LoVo (cell line): Measurements from ENCODE around the gene PRELID3B.
"Not testable (repeated sequence)": the region's sequence is repeated elsewhere in the genome, so short reads cannot be mapped to it uniquely, and the experiment has no call there.

ENCODE experiments used
- DNase-seq: peaks from one replicate; pipeline ENCODE4 v3.0.0-alpha.2; 2016; ENCODE audit warnings: low spot score

PRELID3B gene

GRCh38 chr20:59048681-59049030 is 6.1 kb upstream of the PRELID3B start:
- no peak for DNase-seq

GRCh38 chr20:59047938-59048680 is 5.5 kb upstream of the PRELID3B start:
- peak; percentile 85 for DNase-seq

DNA sequence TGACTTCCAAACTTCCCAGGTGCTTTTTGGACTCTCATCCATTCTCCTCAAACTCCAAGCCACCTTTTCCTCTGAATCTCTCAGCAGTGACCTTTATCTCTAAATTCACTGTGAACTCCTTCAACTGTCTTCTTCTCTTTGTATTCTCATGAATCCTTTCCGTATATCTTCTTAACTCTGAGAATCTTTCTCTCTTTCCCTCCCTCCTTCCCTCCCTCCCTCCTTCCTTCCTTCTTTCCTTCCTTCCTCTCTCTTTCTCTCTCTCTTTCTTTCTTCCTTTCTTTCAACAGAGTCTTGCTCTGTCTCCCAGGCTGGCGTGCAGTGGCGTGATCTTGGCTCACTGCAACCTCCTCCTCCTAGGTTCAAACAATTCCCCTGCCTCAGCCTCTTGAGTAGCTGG is 4.3 kb upstream of the PRELID3B start:
- DNase-seq = no peak

GRCh38 chr20:59044796-59045195 is 2.2 kb upstream of the PRELID3B start:
- DNase-seq = peak; percentile 67

- DNase-seq = no peak
These were observed 1.7 kb upstream of the PRELID3B start for GRCh38 chr20:59044295-59044694.

DNA sequence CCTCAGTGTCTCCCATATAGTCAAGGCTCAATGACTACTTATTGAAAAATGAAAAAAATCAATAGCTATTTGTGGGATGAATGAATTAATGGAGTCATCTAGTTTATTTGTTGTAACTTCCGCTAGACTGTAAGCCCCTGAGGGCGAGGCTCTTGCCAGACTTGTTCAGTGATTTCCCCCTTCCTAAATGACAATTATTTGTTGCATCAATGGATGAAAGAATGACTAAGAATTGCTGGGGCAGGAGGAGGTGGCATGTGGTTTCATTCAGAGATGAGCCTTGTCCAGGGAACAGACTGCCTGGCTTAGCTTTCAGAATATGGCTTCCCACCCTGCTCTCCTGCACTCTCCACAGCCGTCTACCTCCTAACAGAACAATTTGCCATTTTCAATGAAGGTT is 1.1 kb upstream of the PRELID3B start:
- DNase-seq = peak; percentile 35

DNA sequence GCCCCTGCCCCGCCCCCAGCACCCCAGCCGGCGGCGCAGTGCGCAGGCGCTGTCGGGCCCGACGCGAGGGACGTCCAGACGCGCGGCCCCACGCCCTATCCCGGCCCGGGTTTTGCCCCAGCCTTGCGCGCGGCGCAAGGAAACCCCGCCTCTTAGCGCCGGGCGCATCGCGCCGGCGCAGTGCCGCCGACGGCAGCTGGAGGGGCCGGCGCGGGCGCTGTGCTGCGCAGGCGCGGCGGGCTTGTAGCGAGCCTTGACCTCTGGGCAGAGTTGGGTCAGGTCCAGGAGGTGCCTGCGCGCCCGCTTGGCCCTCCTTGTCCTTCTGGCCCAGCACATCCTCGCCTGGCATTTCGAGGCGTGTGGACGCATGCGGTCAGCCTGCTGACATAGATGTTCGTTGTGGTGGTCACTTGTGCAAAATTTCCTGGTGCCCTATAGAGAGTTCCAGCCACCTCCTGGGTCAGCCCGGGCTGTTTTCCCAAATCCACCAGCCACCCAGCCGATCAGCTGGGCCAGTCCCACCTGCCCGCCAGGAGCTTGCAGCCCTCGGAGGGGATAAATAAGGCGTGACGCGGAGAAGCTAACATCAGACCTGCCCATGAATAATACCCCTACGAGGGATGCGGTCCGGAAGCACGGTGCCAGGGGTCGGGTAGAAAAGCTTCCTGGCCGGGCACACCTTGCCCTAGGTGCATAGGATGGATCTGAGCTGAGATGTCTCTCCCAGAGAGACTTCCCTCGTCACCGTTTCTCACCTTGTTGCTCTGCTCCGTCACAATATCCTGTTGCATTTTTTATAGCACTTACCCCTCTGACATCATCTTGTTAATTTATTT is 428 bp upstream of the PRELID3B start:
- DNase-seq = peak; percentile 96

- not testable (repeated sequence) for DNase-seq
These were observed 1.1 kb downstream of the PRELID3B start for GRCh38 chr20:59041487-59041886.

DNA sequence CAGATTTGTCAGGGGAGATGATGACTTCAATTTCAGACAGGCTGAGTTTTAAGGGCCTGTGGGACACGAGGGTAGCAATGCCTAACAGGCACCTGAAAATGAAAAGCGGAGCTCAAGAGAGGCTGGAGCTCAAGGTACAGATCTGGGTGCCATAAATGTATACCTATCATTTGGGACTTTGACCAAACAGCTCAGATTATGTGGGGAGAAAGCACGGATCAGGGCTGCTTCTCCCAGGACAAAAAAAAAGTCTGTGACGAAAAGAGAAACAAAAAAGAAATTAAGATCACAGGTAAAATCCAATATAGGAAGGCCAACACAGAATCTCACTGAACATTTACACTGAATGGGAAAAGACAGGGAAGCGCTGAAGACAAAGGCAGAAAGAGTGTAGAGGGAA is 1.9 kb downstream of the PRELID3B start:
- no peak for DNase-seq

GRCh38 chr20:59039233-59039632 is 3.4 kb downstream of the PRELID3B start:
- DNase-seq = no peak

DNA sequence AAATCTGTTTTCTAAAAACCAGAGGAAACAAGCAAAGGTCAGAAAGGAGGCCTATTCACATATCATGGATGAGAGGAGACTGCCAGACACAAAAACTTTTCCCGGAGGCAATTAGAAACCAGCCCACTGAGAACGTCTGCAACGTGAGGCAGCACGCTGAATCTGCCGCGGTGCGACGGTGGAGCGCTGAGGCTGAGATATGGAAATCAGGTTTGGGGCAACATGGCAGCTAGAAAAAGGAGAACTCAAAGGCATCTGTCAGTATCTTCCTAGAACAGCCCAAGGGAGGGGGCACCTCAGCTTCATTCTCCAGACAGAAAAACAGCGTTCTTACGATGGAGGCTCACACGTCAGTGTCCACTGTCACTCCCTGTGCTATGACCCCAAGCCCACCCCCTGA is 5.2 kb downstream of the PRELID3B start:
- DNase-seq = no peak

- no peak for DNase-seq
These were observed 7.2 kb downstream of the PRELID3B start for GRCh38 chr20:59035381-59035780.

- no peak for DNase-seq
These were observed 8.9 kb downstream of the PRELID3B start for GRCh38 chr20:59033616-59034165.

DNA sequence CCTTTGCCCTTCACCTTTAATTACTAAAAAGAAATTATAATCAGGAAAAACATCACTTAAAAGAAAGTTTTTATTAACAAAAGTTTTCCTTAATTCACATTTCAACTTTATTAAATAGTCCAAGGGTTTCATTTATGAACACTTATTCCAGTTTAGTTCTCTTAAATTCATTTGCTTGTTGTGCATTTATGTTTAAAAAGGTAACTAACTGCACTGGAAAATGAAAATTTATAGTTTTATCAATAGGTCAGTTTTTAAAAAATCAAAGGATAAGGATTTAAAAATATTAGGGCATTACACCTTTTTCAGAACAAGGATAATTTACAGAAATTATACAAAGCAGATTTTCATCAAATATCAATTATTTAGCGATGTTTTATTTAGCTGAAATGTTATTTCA is 9.5 kb downstream of the PRELID3B start:
- no peak for DNase-seq

GRCh38 chr20:59032713-59033059 is 9.9 kb downstream of the PRELID3B start:
- DNase-seq = no peak

DNA sequence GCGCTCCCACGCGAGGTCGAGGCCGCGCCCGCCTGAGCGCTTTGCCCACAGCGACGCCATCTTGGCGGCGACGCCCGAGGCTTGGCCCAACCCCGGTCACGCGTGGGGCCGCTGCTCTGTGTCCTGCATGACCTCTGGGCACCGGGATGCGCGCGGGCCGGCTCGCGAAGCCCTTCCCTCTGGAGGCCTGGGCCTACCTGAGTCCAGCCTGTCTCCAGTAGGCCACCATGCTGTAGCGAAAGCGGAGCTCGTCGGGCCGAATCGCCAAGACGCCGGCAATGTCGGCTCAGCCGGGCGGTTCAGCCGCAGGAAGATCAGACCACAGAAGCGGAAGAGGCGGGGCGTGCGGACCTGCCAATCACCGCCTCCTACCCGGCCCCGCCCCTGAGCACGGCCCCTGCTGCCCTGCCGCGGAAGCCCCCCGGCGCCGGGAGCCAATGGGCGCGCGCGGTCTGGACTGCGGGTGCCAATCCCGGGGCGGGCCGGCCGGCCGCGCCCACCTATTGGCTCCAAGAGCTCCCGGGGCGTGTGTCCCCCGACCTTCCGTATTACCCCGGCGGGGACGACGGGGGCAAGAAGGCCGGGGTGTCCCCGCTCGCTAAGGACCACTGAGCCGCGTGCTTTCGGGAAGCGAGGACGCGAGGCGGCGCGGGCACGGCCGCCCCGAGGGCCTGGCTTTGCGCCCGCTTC is 10.4 kb downstream of the PRELID3B start, which contains the start of gene ATP5F1E:
TSS of gene ATP5F1E (minus strand) at position 313 of the 690 bp plus-strand sequence. CDS start at position 229, 84 bp downstream.
- peak; percentile 97 for DNase-seq

GRCh38 chr20:59031564-59032022 is 11.0 kb downstream of the PRELID3B start:
- no peak for DNase-seq

DNA sequence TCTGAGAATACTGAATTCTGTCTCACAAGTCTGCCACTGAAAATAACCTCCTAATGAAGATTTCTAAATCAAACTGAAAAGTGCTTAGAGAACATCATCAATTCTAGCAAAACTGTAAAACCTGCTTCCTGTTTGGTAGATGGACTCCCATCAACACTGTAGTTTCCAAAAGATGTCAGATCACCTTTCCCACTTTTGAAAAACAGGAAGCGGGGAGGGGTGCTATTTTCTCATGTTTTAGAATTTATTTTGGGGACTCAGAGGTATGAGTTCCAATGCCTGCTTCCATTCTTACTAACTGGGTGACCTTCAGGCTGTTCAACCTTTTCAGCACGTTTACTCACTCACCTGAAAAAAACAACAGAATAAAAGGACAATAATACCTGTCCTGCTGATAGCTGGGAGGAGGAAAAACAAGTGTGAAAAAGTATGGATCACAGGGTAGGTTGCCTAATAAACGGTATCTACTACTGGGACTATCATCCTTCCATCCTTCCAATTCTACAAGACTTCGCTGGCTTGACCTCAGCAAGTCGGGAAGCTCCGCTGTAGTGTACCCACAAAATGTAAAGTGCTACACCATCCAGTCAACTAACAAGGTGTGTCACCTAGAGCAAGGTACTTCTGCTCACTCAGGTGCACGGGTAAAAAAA is 11.5 kb downstream of the PRELID3B start:
- DNase-seq = no peak

DNA sequence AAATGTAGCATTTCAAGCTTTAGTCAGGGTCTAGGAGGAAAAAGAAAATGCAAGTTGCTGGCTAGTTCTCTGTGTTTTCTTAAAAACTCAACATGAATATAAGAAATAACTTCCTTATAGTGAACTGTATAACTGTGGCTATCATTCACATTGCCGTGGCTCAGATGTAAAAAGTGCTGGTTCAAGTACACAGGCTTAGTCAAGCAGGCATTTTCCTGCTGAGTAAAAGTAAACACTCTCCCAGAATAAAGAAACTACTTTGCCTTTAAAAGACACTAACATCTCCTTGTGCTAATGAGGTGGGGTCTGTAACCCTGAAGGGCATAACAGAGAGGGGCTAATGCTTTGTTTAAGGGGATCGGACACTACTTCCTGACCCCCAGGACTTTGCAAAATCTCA is 13.8 kb downstream of the PRELID3B start:
- DNase-seq = no peak

DNA sequence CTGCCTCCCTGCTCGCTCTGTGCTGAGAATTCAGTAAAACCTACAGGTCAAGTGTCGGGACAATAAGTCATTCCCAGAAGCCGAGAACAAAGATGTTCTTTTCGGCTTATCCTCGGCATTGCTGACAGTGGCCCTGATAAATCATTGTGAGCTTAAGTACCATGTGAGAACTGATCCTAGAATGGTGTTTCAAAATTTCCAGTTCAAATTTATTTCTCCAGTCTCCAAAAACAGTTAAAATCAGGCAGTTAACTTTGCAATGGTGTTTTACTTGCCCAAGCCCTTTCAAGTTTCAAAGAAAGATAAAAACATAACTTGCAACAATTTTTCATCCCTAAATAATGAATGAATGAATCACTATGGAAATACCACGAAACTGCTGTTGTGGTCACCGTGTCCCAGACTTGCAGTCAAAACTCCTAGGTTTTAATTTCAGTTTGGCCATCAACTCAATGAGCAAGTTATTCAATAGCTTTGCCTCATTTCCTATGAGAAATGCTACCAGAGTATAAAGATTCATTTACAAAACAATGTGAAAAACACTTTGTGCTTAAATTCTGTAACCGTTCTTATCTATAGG is 14.8 kb downstream of the PRELID3B start:
- no peak for DNase-seq

DNA sequence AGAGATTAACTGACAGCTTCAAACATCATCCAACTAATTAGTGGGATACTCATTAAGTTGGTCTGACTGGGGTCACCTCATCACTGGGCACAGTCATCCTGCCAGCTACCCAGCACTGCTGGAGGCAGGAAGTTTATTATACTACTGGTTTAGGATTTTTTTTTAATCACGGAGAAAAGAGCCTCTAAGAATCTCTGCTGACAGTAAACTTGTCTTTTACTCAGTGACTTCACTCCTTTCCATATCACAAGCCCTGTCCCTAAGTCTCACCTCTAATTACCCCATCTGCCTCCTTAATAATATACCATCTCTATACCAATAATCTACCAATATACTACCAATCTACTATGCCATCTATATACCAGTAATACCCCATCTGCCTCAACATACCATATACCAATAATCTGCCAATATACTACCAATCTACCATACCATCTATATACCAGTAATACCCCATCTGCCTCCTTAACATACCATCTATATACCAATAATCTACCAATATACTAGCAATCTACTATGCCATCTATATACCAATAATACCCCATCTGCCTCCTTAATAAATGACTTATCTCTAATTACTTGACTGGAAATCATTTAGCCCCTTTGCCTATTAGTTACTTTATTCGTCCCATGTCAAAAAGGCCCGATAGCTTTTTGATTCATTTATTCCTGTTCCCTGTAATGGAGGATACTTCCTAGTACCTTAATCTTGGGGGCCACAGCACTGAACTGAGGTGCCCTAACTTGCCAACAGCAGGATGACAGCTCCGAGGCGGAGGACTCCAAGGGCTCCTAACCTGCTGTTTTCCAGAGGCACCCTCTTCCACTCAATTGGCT is 15.5 kb downstream of the PRELID3B start:
- DNase-seq = no peak
